Neural crest cell (in vitro differentiated cells): ENCODE measurements around the gene ORC3. TPM values are rescaled to one million over a fixed set of nuclear protein-coding genes. Genes with fewer than 3 reads are reported as not detected.
"Not testable (repeated sequence)": the region's sequence is repeated elsewhere in the genome, so short reads cannot be mapped to it uniquely, and the experiment has no call there.

Source experiments
- DNase-seq: peaks from one replicate; pipeline ENCODE4 v3.0.0; 2021; ENCODE audit warnings: low read depth, mixed read lengths, low spot score
- H3K27ac Mint-ChIP-seq: one replicate; pipeline ENCODE4 v1.8.0; 2021; ENCODE audit warnings: mild to moderate bottlenecking, mixed read lengths; ENCODE audit not compliant: unreplicated experiment
- H3K27me3 Mint-ChIP-seq: 2 replicates; pipeline ENCODE4 v1.8.0; 2021; ENCODE audit warnings: low read depth, mild to moderate bottlenecking, mixed read lengths
- H3K36me3 Mint-ChIP-seq: 2 replicates; pipeline ENCODE4 v1.8.0; 2021; ENCODE audit warnings: low read depth, mild to moderate bottlenecking, mixed read lengths
- H3K4me1 Mint-ChIP-seq: 2 replicates; pipeline ENCODE4 v1.8.0; 2021; ENCODE audit warnings: mixed read lengths
- H3K4me3 Mint-ChIP-seq: one replicate; pipeline ENCODE4 v1.8.0; 2021; ENCODE audit warnings: mild to moderate bottlenecking, mixed read lengths
- H3K9me3 Mint-ChIP-seq: 2 replicates; pipeline ENCODE4 v1.8.0; 2021; ENCODE audit warnings: mixed read lengths
- total RNA-seq: library from RNA; stranded (reverse); gene quantifications from 2 replicates; pipeline ENCODE4 v1.2.1, GENCODE V29; 2021
- TF ChIP-seq, protein P1 (sequence below): fragments of 200-600 bp; sonication (generic); conservative IDR thresholded peaks from 2 replicates; pipeline ENCODE4 v1.5.0; 2021; ENCODE audit warnings: antibody characterized with exemption, mild to moderate bottlenecking

The ORC3 gene
- total RNA-seq, 1 donor from 2014 or later: 37.3 TPM

DNA sequence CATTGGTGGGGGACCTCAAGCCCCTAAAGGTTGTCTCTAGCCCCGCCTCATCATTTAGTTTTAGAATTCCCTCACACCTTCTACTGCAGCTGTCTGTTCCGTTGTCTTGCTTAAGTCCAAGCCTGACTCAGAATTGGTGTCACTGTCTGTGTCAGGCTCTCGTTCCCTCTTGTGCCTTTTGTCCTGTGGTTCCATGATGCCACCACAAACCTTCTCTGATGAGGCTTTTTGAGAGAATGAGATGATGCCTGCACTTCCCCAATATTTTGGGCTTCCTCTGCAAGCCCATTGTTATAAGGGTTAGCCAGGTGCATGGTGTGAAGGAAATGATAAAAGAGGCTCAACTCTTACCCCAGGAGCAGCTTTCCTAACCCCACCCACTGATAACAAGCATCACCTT is 120.2 kb downstream of the ORC3 start:
- Mint-ChIP-seq H3K9me3 (peaks cover 2% of the 10 kb centered on the region), H3K27ac (no peak overlapping the region), H3K4me3 (no peak overlapping the region), H3K27me3 (no peaks in the 10 kb centered on the region), H3K4me1 (no peaks in the 10 kb centered on the region), H3K36me3 (no peaks in the 10 kb centered on the region)
- no peak for DNase-seq
- TF ChIP-seq, protein P1, sequence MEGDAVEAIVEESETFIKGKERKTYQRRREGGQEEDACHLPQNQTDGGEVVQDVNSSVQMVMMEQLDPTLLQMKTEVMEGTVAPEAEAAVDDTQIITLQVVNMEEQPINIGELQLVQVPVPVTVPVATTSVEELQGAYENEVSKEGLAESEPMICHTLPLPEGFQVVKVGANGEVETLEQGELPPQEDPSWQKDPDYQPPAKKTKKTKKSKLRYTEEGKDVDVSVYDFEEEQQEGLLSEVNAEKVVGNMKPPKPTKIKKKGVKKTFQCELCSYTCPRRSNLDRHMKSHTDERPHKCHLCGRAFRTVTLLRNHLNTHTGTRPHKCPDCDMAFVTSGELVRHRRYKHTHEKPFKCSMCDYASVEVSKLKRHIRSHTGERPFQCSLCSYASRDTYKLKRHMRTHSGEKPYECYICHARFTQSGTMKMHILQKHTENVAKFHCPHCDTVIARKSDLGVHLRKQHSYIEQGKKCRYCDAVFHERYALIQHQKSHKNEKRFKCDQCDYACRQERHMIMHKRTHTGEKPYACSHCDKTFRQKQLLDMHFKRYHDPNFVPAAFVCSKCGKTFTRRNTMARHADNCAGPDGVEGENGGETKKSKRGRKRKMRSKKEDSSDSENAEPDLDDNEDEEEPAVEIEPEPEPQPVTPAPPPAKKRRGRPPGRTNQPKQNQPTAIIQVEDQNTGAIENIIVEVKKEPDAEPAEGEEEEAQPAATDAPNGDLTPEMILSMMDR: no peak

DNA sequence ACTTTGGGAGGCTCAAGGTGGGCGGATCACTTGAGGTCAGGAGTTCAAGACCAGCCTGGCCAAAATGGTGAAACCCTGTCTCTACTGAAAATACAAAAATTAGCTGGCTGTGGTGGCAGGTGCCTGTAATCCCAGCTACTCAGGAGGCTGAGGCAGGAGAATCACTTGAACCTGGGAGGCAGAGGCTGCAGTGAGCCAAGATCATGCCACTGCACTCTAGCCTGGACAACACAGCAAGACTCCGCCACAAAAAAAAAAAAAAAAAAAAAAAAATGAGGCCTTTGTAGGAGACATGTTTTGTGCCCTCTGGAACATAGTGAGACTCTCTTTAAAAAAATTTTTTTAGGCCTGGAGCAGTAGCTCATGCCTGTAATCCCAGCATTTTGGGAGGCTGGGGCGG is 122.8 kb downstream of the ORC3 start:
- H3K9me3 Mint-ChIP-seq, H3K4me3 Mint-ChIP-seq, H3K27ac Mint-ChIP-seq, DNase-seq, H3K36me3 Mint-ChIP-seq, H3K4me1 Mint-ChIP-seq, H3K27me3 Mint-ChIP-seq: not testable (repeated sequence)

DNA sequence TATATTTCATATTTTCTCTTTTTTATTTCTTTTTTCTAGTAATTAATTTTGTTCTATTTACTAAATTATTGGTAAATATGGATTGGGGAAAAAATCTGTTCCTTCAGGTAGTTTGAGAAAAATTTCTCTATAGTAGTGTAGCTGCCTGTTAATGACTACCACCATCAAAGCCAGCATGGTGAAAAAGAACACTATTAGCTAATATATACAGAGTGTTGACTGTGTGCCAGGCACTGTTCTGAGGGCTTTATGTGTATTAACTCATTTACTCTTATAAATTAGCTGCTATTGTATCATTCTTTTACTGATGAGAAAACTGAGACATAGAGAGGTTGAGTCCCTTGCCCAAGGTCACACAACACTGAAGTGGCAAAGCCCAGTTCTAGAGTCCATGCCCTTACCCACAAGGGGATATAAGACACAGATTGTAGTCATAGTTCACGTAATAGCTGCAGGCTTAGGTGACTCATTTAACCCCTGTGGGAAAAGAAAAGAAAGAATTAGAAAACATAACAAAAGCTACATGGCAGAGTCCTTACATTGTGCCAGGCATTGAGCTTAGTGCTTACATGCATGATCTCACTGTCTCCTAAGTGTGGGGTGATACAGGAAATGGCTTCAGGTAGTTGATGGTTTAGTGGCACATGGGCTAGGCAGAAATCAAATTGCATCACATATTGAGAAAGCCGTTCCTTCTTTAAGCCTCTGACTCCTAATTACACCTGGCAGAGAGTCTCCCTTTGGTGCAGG is 124.3 kb downstream of the ORC3 start:
- Mint-ChIP-seq H3K4me3 (no peak overlapping the region), H3K27me3 (no peaks in the 10 kb centered on the region), H3K27ac (no peak overlapping the region), H3K9me3 (no peaks in the 10 kb centered on the region), H3K36me3 (no peaks in the 10 kb centered on the region), H3K4me1 (no peaks in the 10 kb centered on the region)
- TF ChIP-seq, protein P1: no peak
- no peak for DNase-seq

Other genes starting within 250 kb of the ORC3 start
- gene C6orf163, start 245.3 kb upstream of the ORC3 start, total RNA-seq: 3.5 and 4.5 TPM in 2 replicates
- 0.86 and 0.93 TPM in 2 replicates for gene CFAP206, start 182.2 kb upstream of the ORC3 start, total RNA-seq
- 15.3 and 15.7 TPM in 2 replicates for gene SLC35A1, start 117.2 kb upstream of the ORC3 start, total RNA-seq
- gene RARS2, start 148 bp upstream of the ORC3 start, total RNA-seq: 39.0 and 39.5 TPM in 2 replicates
- gene AKIRIN2, start 112.1 kb downstream of the ORC3 start, total RNA-seq: 67.4 and 71.9 TPM in 2 replicates